CD1c-positive myeloid dendritic cell (primary cell): Measurements from ENCODE around the gene DOCK1.

ENCODE experiments used
- DNase-seq: peaks from one replicate; pipeline ENCODE4 v3.0.0-alpha.2; 2016; ENCODE audit errors: extremely low spot score

Gene DOCK1

GRCh38 chr10:127398140-127398970 lies 493.1 kb downstream of the DOCK1 start:
- DNase-seq = no peak

GRCh38 chr10:127398971-127399365 lies 493.7 kb downstream of the DOCK1 start:
- no peak for DNase-seq

GRCh38 chr10:127399668-127400067 lies 494.4 kb downstream of the DOCK1 start:
- DNase-seq = peak; percentile 10

- DNase-seq = no peak
Observed at GRCh38 chr10:127400216-127400615, 495.0 kb downstream of the DOCK1 start.

- DNase-seq = no peak
Observed at GRCh38 chr10:127402596-127403409, 497.6 kb downstream of the DOCK1 start.

- DNase-seq = no peak
Observed at GRCh38 chr10:127405221-127405620, 500.0 kb downstream of the DOCK1 start.

GRCh38 chr10:127406018-127406550 lies 500.9 kb downstream of the DOCK1 start:
- DNase-seq = no peak

GRCh38 chr10:127407551-127407950 lies 502.3 kb downstream of the DOCK1 start:
- no peak for DNase-seq

- DNase-seq = no peak
Observed at GRCh38 chr10:127408112-127408710, 503.0 kb downstream of the DOCK1 start.

GRCh38 chr10:127408733-127409132 lies 503.5 kb downstream of the DOCK1 start:
- no peak for DNase-seq

- DNase-seq = no peak
Observed at GRCh38 chr10:127410030-127410429, 504.8 kb downstream of the DOCK1 start.

- DNase-seq = no peak
Observed at GRCh38 chr10:127411062-127411461, 505.8 kb downstream of the DOCK1 start.

- DNase-seq = no peak
Observed at GRCh38 chr10:127413326-127413725, 508.1 kb downstream of the DOCK1 start.

- no peak for DNase-seq
Observed at GRCh38 chr10:127414024-127414423, 508.8 kb downstream of the DOCK1 start.

GRCh38 chr10:127415116-127415515 lies 509.9 kb downstream of the DOCK1 start:
- DNase-seq = no peak

GRCh38 chr10:127415901-127416581 lies 510.8 kb downstream of the DOCK1 start:
- DNase-seq = no peak

- no peak for DNase-seq
Observed at GRCh38 chr10:127417031-127417430, 511.8 kb downstream of the DOCK1 start.

- no peak for DNase-seq
Observed at GRCh38 chr10:127417686-127418401, 512.6 kb downstream of the DOCK1 start.

- DNase-seq = no peak
Observed at GRCh38 chr10:127418536-127419168, 513.4 kb downstream of the DOCK1 start.

GRCh38 chr10:127420138-127420684 lies 515.0 kb downstream of the DOCK1 start:
- no peak for DNase-seq
